Epithelial cell of proximal tubule (primary cell): ENCODE data around the gene MCIDAS. TPM values are rescaled to one million over a fixed set of nuclear protein-coding genes. Genes with fewer than 3 reads are reported as not detected.

Experiments used
- DNase-seq: peaks from one replicate; pipeline ENCODE4 v3.0.0-alpha.2; 2011; ENCODE audit warnings: low read depth
- H3K4me3 ChIP-seq: 2 replicates; pipeline ENCODE4 v1.5.1; 2011; ENCODE audit warnings: low read depth, mild to moderate bottlenecking, low read length
- total RNA-seq: library from RNA; depleted of rRNA; stranded (reverse); fragments of >200 nt; gene quantifications from 2 replicates; pipeline ENCODE4 v1.2.3, GENCODE V29; 2015
- TF ChIP-seq, protein P1 (sequence below): conservative IDR thresholded peaks from 2 replicates; pipeline ENCODE4 v1.5.1; 2012; ENCODE audit warnings: low read depth, mild to moderate bottlenecking, low read length

The MCIDAS gene
- total RNA-seq, 1 donor from 2014 or later = 0.06 TPM

DNA sequence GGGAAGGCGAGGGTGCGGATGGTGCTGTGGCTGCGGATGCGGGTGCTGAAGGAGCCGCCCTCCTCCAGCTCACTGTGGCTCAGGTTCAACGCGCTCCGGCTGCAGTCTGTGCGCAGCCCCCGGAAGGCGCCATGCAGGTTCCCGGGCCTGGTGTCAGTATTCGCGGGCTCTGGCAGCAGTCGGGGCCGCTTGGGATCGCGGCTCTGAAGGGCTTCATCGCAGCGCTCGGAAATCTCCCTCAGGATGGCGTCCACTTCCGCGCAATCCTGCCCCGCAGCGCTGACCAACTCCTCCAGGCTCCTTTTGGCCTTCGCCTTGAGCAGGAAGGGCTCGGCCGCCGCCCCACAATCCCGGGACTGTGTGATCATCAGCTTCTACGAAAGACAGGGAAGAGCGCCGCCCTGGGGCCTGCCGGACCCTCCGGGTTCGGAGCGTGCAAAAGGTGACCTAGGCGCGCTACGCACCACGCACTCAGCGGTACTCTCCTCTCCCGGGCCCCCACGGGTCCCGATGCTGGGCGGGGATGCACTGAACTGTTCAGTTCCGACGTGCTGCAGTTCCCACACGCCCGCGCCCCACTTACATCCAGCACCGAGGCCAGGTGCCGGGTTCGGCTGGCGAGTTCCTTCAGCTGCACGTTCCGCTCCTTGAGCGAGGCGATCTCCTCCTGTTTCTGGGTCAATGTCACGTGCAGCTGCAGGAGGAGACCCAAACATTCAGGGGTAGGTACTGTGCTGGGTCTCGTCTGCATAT is 6.5 kb downstream of the MCIDAS start:
- no peak for DNase-seq
- H3K4me3 ChIP-seq = peak overlapping the region; percentile 53
- TF ChIP-seq, protein P1, sequence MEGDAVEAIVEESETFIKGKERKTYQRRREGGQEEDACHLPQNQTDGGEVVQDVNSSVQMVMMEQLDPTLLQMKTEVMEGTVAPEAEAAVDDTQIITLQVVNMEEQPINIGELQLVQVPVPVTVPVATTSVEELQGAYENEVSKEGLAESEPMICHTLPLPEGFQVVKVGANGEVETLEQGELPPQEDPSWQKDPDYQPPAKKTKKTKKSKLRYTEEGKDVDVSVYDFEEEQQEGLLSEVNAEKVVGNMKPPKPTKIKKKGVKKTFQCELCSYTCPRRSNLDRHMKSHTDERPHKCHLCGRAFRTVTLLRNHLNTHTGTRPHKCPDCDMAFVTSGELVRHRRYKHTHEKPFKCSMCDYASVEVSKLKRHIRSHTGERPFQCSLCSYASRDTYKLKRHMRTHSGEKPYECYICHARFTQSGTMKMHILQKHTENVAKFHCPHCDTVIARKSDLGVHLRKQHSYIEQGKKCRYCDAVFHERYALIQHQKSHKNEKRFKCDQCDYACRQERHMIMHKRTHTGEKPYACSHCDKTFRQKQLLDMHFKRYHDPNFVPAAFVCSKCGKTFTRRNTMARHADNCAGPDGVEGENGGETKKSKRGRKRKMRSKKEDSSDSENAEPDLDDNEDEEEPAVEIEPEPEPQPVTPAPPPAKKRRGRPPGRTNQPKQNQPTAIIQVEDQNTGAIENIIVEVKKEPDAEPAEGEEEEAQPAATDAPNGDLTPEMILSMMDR = peak; percentile 28

DNA sequence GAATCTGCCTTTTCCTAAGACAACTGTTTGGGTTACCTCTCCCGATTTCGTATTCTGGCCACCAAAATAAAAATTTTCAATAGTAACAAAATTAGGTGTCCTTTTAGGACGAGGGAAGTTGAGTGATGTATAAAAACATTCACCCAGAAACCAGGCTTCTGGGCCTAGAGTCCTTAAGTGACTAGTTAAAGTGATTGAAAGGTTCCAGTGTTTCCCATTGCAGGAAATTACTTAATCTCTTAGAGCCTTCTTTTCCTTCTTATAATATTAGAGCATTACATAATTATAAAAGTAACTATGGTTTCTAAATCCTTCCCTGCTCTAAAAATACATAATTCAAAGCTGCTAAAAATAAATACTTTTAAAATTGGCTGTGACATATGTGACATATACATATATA is 7.3 kb downstream of the MCIDAS start:
- no peak for DNase-seq
- TF ChIP-seq, protein P1 = no peak
- no peak overlapping the region for H3K4me3 ChIP-seq

DNA sequence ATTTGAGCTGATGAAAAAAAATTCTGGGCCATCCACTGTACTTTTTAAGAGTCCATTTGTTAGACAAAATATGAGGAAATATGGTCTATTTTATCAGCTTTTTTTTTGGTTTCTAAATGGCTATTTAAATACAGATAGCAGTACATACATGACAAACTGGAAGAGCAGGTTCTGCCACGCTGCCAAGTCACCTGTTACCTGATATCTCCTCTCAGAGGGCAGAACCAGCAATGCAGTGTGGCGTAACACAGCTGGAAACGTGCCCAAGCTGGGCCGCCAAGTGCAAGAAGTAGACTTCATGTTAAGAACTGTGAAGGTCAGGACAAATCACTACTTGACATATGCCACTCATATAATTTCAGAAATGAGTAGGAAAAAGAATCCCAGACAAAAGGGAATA is 8.1 kb downstream of the MCIDAS start:
- no peak for DNase-seq
- TF ChIP-seq, protein P1 = no peak
- H3K4me3 ChIP-seq = no peak overlapping the region

DNA sequence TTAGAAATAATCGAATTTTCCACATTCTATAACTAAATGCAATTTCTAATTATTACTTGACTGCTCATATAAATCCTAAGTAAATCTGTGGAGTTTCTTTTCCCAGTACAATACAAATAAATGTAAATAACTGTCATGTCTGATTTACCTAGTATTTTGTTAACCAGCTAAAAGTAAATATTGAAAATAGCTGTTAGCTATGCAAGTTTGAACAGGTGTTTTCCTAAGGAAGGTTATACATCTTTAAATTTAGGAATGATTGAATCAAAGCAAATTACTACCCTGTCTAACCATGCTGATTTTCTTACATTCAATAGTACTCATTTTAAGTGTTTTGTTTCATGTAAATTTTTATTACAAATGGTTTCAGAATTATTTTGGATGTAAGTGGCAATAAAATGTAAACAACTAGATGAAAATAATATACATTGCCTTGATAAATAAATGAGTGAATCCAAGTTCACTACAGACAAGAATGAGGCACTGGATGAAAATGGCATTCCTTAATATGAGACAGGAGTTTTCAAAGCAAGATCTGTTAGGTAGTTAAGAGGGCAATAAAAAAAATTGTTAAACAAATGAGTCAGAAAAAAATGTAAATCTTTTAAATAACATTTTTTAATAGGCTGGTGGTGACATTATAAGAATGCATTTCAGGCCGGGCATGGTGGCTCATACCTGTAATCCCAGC is 15.8 kb downstream of the MCIDAS start:
- H3K4me3 ChIP-seq = no peak overlapping the region
- TF ChIP-seq, protein P1 = no peak
- no peak for DNase-seq

DNA sequence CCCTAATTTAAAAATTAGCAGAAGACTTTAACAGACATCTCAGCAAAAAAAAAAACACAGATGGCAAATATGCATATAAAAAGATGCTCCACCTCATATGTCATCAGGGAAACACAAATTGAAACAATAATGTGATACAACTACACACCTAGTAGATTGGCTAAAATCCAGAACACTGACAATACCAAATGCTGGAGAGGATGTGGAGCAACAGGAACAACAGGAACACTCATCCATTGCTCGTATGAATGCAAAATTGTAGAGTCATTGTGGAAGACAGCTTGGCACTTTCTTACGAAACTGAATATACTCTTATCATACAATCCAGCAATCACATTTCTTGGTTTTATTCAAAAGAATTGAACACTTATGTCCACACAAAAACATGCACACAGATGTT is 22.1 kb downstream of the MCIDAS start:
- no peak for DNase-seq
- TF ChIP-seq, protein P1 = no peak
- H3K4me3 ChIP-seq = no peak overlapping the region

DNA sequence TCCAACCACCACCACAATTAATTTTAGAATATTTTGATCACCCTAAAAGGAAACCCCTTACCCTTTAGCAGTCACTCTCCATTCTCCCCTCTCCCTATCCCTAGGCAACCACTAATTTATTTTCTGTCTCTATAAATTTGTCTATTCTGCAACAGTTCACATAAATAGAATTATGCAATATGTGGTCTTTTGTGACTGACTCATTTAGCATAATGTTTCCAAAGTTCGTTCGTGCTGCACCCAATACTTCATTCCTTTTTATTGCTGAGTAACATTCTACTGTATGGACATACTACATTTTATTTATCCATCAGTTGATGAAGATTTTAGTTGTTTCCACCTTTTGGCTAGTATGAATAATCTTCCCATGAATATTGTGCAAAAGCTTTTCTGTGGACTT is 36.0 kb downstream of the MCIDAS start:
- no peak for DNase-seq
- TF ChIP-seq, protein P1 = no peak
- no peak overlapping the region for H3K4me3 ChIP-seq
